Suprapubic skin (tissue), 4 donors: ENCODE data around the gene TMEM88. TPM values are rescaled to one million over a fixed set of nuclear protein-coding genes. Genes with fewer than 3 reads are reported as not detected.

ENCODE experiments used
- DNase-seq, 2 donors: peaks; one replicate each; pipeline ENCODE4 v3.0.0-alpha.2; 2019; ENCODE audit warnings: low spot score in 2 of 2
- H3K27ac ChIP-seq: fragments of 200-600 bp; sonication (generic); one replicate; pipeline ENCODE4 v1.5.1; 2019
- H3K27me3 ChIP-seq: fragments of 200-600 bp; sonication (generic); one replicate; pipeline ENCODE4 v1.5.1; 2019
- H3K36me3 ChIP-seq: fragments of 200-600 bp; sonication (generic); one replicate; pipeline ENCODE4 v1.5.1; 2019
- H3K4me1 ChIP-seq: fragments of 200-600 bp; sonication (generic); one replicate; pipeline ENCODE4 v1.5.1; 2019
- H3K4me3 ChIP-seq: fragments of 200-600 bp; sonication (generic); one replicate; pipeline ENCODE4 v1.5.1; 2019; ENCODE audit warnings: mild to moderate bottlenecking
- H3K9me3 ChIP-seq: fragments of 200-600 bp; sonication (generic); one replicate; pipeline ENCODE4 v1.5.1; 2019
- CTCF ChIP-seq, 2 donors: fragments of 200-600 bp in 1 of 2; fragments of 450-650 bp in 1 of 2; sonication (generic) in 1 of 2; IDR thresholded peaks; one replicate each; pipeline ENCODE4 v1.5.1; 2016 to 2019; ENCODE audit warnings: antibody characterized with exemption in 2 of 2, mild to moderate bottlenecking in 1 of 2, moderate library complexity in 1 of 2
- EP300 ChIP-seq: sonication (generic); formaldehyde crosslinking; IDR thresholded peaks from one replicate; pipeline ENCODE4 v1.6.1; 2017; ENCODE audit warnings: antibody characterized with exemption
- POLR2A ChIP-seq, 2 donors: fragments of 450-650 bp; IDR thresholded peaks; one replicate each; pipeline ENCODE4 v1.6.1; 2017; ENCODE audit warnings: antibody characterized with exemption in 2 of 2, mild to moderate bottlenecking in 2 of 2, moderate library complexity in 2 of 2
- POLR2AphosphoS5 ChIP-seq, 3 donors: sonication (generic); formaldehyde crosslinking; IDR thresholded peaks; one replicate each; pipeline ENCODE4 v1.6.1; 2017; ENCODE audit warnings: antibody characterized with exemption in 3 of 3
- WGBS: methylation state at CpG from one replicate; pipeline ENCODE4 v1.1.5; 2018; 5-methylcytosine and 5-hydroxymethylcytosine counted together
- total RNA-seq, 4 donors: library from RNA; depleted of rRNA; stranded (reverse); fragments of >200 nt; gene quantifications; one replicate each; pipeline ENCODE4 v1.1.0, GENCODE V29; 2016

Gene TMEM88
- total RNA-seq, 4 donors from 2014 or later, result 4.2 to 7.6 (median 5.1) TPM

DNA sequence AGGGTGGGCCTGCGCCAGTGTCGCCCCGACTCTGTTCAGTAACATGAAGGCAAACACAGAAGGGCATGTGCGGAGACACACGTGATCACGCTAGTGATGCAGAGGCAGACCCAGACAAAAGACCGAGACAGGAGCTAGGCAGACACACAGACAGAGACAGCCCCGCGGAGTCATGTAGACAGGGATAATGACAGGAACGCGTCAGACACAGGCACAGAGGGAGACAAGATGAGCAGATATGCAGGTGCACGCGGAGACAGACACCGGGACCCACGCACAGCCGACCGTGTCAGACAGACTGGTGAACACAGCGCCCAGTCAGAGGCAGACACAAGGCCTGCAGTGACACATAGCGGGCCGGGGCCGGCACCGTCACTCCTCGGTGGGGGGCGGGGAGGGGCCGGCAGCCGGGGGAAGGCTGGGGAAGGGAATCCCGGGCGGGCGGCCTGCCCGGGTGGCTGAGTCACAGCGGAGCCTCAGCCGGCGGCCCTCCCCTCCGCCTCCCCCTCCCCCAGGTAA, 13.4 kb upstream of the TMEM88 start:
- peaks cover 11% of the 10 kb centered on the region for H3K36me3 ChIP-seq
- DNase-seq, result peak; percentile 93 to 96
- 4% methylated on average over 24 of the region's 34 CpGs for WGBS

GRCh38 chr17:7841915-7842379, 12.9 kb upstream of the TMEM88 start:
- Histone ChIP-seq H3K27ac (peak overlapping the region; percentile 99), H3K27me3 (no peaks in the 10 kb centered on the region), H3K9me3 (no peaks in the 10 kb centered on the region), H3K4me3 (peak overlapping the region; percentile 76), H3K36me3 (peaks cover 16% of the 10 kb centered on the region), H3K4me1 (peaks cover 77% of the 10 kb centered on the region)
- WGBS, result 0% methylated on average over 15 of the region's 46 CpGs
- peak; percentile 95 to 96 for DNase-seq
- TF ChIP-seq EP300, result no peak
- TF ChIP-seq POLR2AphosphoS5 (IDR thresholded peaks at IDR 0.05), result peak in 2 of 3 donors; percentile 3 to 56

More for the DNA sequence above, 13.4 kb upstream of the TMEM88 start:
- TF ChIP-seq CTCF (IDR thresholded peaks at IDR 0.05), result peak in 1 of 2 donors; percentile 34
- no peak for TF ChIP-seq EP300
- H3K9me3 ChIP-seq, result no peaks in the 10 kb centered on the region
- no peaks in the 10 kb centered on the region for H3K27me3 ChIP-seq
- peak overlapping the region; percentile 76 for H3K4me3 ChIP-seq
- peaks cover 82% of the 10 kb centered on the region for H3K4me1 ChIP-seq
- H3K27ac ChIP-seq, result peak overlapping the region; percentile 99

DNA sequence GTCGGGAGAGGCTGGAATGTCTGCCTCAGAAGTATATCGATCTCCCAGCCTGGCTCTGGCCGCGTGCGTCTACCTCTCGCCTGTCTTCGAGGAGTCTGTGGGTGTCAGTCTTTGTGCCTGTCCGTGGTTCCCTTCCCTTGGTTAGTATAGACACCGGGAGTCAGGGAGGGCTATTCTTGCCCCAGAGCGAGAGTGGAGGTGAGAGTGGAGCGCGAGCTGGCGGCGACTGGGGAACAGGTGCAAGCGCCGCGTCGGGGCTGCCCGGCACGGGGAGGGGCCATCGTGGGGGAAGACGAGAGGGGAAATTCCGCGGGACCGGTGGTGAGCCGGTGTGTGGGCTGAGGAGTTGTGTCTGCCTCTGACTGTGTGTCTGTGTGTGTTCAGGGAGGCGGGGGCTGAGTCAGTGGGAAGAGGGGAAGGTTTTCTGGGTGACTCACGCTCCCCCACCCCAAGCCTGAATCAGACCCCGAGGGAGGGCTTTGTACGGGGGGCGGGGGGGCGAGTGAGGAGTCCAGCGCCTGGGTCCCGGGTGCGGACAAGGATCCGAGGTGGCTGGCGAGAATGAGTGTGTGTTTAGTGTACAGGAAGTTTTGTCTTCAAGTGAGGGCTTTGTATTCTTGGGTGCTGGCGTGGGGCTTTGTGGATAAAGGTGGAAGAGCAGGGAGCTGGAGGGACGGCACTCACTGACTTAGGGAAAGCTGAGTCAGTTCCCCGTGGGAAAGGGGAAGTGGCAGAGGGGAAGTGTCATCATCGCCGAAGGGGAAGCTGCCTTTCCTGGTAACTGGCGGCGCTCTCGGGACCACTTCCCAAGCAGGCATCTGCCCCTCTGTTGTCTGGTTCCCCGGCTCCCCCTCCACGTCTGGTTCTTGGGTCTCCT, 12.2 kb upstream of the TMEM88 start:
- Histone ChIP-seq H3K4me1 (peaks cover 71% of the 10 kb centered on the region), H3K36me3 (peaks cover 23% of the 10 kb centered on the region), H3K27ac (peak overlapping the region; percentile 99), H3K27me3 (no peaks in the 10 kb centered on the region), H3K9me3 (no peaks in the 10 kb centered on the region), H3K4me3 (peak overlapping the region; percentile 76)
- WGBS, result under 1% methylated on average over 27 of the region's 47 CpGs
- DNase-seq, result peak in 1 of 2 donors; percentile 94
- TF ChIP-seq CTCF (IDR thresholded peaks at IDR 0.05), result no peak
- peak in 2 of 3 donors; percentile 16 to 40 for TF ChIP-seq POLR2AphosphoS5 (IDR thresholded peaks at IDR 0.05)
- no peak for TF ChIP-seq EP300
- TF ChIP-seq POLR2A (IDR thresholded peaks at IDR 0.05), result peak; percentile 69

GRCh38 chr17:7843257-7843535, 11.7 kb upstream of the TMEM88 start:
- no peaks in the 10 kb centered on the region for H3K9me3 ChIP-seq
- no peak for TF ChIP-seq CTCF (IDR thresholded peaks at IDR 0.05)
- no peak for TF ChIP-seq POLR2A (IDR thresholded peaks at IDR 0.05)
- TF ChIP-seq EP300, result no peak
- H3K36me3 ChIP-seq, result peaks cover 29% of the 10 kb centered on the region
- WGBS, result 0% methylated on average over 4 of the region's 17 CpGs
- DNase-seq, result no peak
- peak overlapping the region; percentile 76 for H3K4me3 ChIP-seq
- peaks cover 65% of the 10 kb centered on the region for H3K4me1 ChIP-seq
- H3K27me3 ChIP-seq, result no peaks in the 10 kb centered on the region
- H3K27ac ChIP-seq, result peak overlapping the region; percentile 99

DNA sequence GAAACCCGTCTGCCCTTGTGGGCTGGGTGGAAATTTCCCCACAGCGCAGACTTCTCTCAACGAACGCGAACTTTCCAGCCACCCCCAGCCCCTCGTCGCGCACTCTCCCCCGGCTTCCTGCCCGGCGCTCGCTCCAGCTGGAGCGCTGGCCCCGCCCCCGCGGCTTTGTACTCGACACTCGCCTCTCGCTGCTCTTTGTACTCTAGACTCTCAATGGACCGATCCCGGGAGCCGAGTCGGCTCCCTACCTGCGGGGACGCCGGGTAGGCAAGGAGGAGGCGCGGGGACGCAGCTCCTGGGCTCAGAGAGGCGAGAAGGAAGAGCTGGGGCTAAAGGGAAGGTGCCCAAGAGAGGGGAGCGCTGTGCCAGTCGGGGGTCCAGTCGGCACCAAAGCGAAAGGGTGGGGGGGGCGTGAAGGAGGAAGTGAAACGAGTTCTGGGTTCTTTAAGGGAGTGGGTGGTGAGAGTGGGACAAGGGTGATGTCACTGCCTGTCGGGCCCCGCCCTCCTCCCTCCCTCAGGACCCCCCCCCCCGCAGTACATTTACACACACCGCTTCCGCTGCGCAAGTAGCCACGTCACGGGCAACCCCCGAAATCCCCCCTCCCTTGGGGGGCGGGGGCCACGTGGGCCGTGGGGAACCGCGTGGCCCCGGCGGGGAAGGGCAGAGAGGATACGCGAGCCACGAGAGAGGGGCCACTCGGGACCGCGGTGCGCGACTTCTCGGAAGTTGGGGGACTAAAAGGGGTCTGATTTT, 11.2 kb upstream of the TMEM88 start:
- Histone ChIP-seq H3K36me3 (peaks cover 34% of the 10 kb centered on the region), H3K4me3 (peak overlapping the region; percentile 76), H3K27ac (peak overlapping the region; percentile 99), H3K27me3 (no peaks in the 10 kb centered on the region), H3K4me1 (peaks cover 60% of the 10 kb centered on the region), H3K9me3 (no peaks in the 10 kb centered on the region)
- TF ChIP-seq EP300 (no peak), POLR2AphosphoS5 (IDR thresholded peaks at IDR 0.05) (no peak), CTCF (IDR thresholded peaks at IDR 0.05) (no peak), POLR2A (IDR thresholded peaks at IDR 0.05) (peak in 1 of 2 donors; percentile 18)
- WGBS, result under 1% methylated on average over 44 of the region's 61 CpGs
- peak; percentile 88 to 89 for DNase-seq
